RWPE1 (cell line): Measurements from ENCODE around the gene CNBP.
A peak's percentile ranks its signal among the peaks of the same experiment; 100 is the strongest.

Source experiments
- CTCF ChIA-PET: fragments of 350-600 bp; sonication (Branson Sonifier 250); formaldehyde crosslinking; extraction: SDS; loops from one replicate; lab custom pipeline; 2021; lab: Yijun Ruan, JAX
- POLR2A ChIA-PET: fragments of 400-600 bp; formaldehyde crosslinking; extraction: SDS; loops from one replicate; lab custom pipeline; 2020; ENCODE audit warnings: antibody characterized with exemption; ENCODE audit not compliant: low non-redundant PET; lab: Yijun Ruan, JAX
- DNase-seq: peaks from one replicate; pipeline ENCODE4 v3.0.0; 2012; ENCODE audit warnings: low spot score
- H3K27ac ChIP-seq: fragments of 450-650 bp; 2 replicates; pipeline ENCODE4 v1.5.1; 2017
- TF ChIP-seq, protein P1 (sequence below): fragments of 450-650 bp; conservative IDR thresholded peaks from 2 replicates; pipeline ENCODE4 v1.5.1; 2017; ENCODE audit warnings: low read depth, mild to moderate bottlenecking

Gene CNBP

DNA sequence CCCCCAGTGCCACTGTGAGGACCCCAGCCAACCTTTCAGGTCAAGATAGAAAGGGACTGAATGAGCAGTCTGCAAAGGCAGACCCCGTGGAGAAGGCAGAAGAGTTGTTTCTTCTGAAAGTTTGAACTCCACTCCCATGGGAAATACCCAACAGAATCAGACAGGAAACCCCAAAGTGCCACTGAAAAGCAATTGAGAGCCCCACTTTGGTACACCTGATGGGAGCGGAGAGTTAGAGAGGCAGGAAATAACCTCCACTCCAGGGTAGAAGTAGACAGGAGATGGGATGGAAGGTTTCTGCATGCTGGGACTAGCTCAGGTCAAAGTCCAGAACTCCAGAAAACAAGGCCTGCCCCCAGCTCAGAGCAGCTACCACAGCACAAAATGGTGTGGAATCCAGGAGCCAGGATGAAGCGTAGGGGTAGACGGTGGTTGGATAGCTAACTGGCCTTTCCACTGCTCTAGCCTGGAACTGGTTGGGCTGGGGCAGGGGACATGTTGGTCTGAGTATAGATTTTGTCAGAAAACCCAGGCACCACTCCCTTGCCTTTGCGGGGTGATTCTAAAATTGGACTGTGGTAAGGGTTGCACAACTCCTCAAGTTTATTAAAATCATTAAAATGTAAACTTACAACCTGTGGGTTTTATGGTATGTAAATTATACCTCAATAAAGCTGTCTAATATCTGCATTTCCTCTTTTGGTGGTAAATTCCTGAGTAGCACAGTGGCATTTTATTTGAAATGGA, 60.2 kb downstream of the CNBP start:
- TF ChIP-seq, protein P1, sequence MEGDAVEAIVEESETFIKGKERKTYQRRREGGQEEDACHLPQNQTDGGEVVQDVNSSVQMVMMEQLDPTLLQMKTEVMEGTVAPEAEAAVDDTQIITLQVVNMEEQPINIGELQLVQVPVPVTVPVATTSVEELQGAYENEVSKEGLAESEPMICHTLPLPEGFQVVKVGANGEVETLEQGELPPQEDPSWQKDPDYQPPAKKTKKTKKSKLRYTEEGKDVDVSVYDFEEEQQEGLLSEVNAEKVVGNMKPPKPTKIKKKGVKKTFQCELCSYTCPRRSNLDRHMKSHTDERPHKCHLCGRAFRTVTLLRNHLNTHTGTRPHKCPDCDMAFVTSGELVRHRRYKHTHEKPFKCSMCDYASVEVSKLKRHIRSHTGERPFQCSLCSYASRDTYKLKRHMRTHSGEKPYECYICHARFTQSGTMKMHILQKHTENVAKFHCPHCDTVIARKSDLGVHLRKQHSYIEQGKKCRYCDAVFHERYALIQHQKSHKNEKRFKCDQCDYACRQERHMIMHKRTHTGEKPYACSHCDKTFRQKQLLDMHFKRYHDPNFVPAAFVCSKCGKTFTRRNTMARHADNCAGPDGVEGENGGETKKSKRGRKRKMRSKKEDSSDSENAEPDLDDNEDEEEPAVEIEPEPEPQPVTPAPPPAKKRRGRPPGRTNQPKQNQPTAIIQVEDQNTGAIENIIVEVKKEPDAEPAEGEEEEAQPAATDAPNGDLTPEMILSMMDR: no peak
- DNase-seq: no peak
- ChIA-PET POLR2A (no interaction called here), CTCF (interaction anchor here (1.0 kb wide), 1 partner anchor 154 kb away, joined by 3 read pairs; no protein-coding TSS in a partner anchor)
- H3K27ac ChIP-seq: peak overlapping the region; percentile 83

DNA sequence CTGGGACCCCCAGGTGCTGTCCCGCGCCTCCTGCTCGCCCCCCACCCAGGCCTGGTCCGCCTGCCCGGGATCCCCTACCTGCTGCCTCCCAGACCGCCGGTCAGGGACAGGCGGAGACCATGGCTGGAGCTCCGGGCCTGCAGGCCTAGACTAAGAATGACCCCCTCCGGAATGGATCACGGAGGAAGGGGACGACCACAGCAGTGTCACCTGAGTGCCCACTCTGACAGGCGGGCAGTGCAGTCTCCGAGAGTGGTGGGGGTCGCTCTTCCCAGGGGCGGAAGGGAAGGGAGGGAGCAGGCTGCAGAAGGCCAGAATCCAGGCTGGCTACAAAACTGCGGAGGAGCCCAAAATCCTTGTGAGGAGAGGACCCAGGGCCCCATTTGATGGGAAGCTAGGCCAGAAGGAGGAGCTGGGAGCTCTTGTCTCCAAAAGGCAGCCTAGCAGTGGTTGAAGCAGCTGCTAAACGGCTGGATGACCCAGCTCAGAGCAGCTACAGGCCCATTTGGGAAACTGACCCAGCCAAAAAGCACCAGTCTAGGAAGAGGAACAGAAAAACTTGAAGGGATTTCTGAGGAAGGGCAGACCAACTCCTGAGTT, 61.2 kb downstream of the CNBP start:
- TF ChIP-seq, protein P1: no peak
- DNase-seq: no peak
- ChIA-PET POLR2A (no interaction called here), CTCF (interaction anchor here (0.6 to 1.0 kb wide), 3 partner anchors 8 to 153 kb away, joined by 3 read pairs; no protein-coding TSS in a partner anchor)
- H3K27ac ChIP-seq: peak overlapping the region; percentile 83

GRCh38 chr3:129121792-129122411, 61.8 kb downstream of the CNBP start, which contains the start of gene RAB43:
Gene RAB43 (minus strand): TSS chr3:129121804. CDS start chr3:129121489, 315 bp downstream.
- DNase-seq: peak; percentile 96
- ChIA-PET CTCF (interaction anchor here (0.6 kb wide), 1 partner anchor 151 kb away, joined by 3 read pairs; no protein-coding TSS in a partner anchor), POLR2A (interaction anchor here (0.7 kb wide), 1 partner anchor 975 kb away, joined by 5 read pairs; no protein-coding TSS in a partner anchor)
- TF ChIP-seq, protein P1: no peak
- H3K27ac ChIP-seq: peak within 1 kb of the TSS; percentile 83

GRCh38 chr3:129121016-129121791, 62.5 kb downstream of the CNBP start:
- POLR2A ChIA-PET: interaction anchor here (0.6 to 0.7 kb wide), 3 partner anchors 125 to 1442 kb away, joined by 4 to 6 read pairs (median 5); no protein-coding TSS in a partner anchor
- H3K27ac ChIP-seq: peak overlapping the region; percentile 83
- CTCF ChIA-PET: interaction anchor here (1.6 kb wide), 1 partner anchor 68 kb away, joined by 4 read pairs; no protein-coding TSS in a partner anchor
- DNase-seq: no peak
- TF ChIP-seq, protein P1: no peak

- POLR2A ChIA-PET: interaction anchor here (0.6 kb wide), 2 partner anchors 124 to 1441 kb away, joined by 4 to 6 read pairs; no protein-coding TSS in a partner anchor
- H3K27ac ChIP-seq: peak overlapping the region; percentile 83
- peak; percentile 95 for DNase-seq
- TF ChIP-seq, protein P1: no peak
- CTCF ChIA-PET: interaction anchor here (0.6 to 1.6 kb wide), 2 partner anchors 67 to 151 kb away, joined by 3 to 4 read pairs; no protein-coding TSS in a partner anchor
Observed at GRCh38 chr3:129120254-129121004, 63.3 kb downstream of the CNBP start.
